Measurements from ENCODE around the gene SPOP.

Gene SPOP

DNA sequence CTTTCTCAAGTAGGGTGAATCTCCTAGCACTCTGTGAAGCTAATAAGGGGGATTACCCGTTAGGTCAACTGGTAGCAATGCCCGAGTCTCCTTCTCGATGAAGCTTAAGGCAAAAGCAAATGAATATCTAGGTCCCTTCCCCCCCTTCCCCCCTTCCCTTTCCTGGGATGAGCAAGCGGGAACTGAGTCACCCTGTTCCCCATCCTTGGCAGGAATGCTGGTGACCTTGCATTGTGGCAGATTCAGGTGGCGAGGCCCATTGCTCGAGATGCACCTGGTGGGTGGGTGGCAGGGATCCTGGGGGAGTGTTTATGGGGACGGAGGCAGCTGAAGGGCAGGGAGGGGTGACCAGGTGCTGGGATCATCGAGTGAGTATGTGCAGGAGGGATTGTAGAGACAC is 95.1 kb downstream of the SPOP start:
- DNase-seq, result no peak

- DNase-seq, result no peak
These were observed 95.7 kb downstream of the SPOP start for GRCh38 chr17:49582055-49582722.

GRCh38 chr17:49581648-49581998 is 96.3 kb downstream of the SPOP start:
- DNase-seq, result no peak

GRCh38 chr17:49580981-49581647 is 96.8 kb downstream of the SPOP start:
- no peak for DNase-seq

GRCh38 chr17:49580055-49580721 is 97.7 kb downstream of the SPOP start:
- no peak for DNase-seq

- DNase-seq, result no peak
These were observed 98.4 kb downstream of the SPOP start for GRCh38 chr17:49579522-49579921.

DNA sequence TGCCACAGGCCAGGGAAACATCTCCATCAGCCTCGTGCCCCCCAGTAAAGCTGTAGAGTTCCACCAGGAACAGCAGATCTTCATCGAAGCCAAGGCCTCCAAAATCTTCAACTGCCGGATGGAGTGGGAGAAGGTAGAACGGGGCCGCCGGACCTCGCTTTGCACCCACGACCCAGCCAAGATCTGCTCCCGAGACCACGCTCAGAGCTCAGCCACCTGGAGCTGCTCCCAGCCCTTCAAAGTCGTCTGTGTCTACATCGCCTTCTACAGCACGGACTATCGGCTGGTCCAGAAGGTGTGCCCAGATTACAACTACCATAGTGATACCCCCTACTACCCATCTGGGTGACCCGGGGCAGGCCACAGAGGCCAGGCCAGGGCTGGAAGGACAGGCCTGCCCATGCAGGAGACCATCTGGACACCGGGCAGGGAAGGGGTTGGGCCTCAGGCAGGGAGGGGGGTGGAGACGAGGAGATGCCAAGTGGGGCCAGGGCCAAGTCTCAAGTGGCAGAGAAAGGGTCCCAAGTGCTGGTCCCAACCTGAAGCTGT is 98.9 kb downstream of the SPOP start:
- no peak for DNase-seq

- no peak for DNase-seq
These were observed 99.5 kb downstream of the SPOP start for GRCh38 chr17:49578414-49578813.

DNA sequence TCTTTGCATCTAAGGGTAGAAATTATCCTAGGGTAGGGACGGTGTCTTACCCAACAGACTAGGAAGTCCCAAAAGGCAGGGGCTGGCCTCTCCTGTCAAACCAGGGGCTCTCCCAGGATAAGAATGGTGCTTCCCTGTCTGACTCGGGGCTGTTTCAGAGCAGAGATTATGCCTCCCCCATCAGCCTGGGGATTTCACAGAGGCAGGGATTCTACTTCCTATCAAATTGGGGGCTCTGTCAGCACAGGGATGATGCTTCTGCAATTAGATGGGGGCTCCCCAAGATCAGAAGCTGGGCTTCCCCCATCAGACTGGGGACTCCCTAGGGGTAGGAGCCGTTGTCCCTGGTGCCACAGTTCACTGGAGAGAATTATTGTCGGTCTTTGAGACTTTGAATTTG is 99.9 kb downstream of the SPOP start:
- DNase-seq, result no peak

GRCh38 chr17:49577650-49577934 is 100.3 kb downstream of the SPOP start:
- no peak for DNase-seq

- DNase-seq, result no peak
These were observed 100.8 kb downstream of the SPOP start for GRCh38 chr17:49576917-49577649.

GRCh38 chr17:49576088-49576916 is 101.6 kb downstream of the SPOP start:
- DNase-seq, result no peak

- peak; percentile 50 to 55 for DNase-seq
These were observed 102.2 kb downstream of the SPOP start, which contains the start of gene NXPH3 for GRCh38 chr17:49575679-49576087. TSS of gene NXPH3 (plus strand) at chr17:49575871. CDS start at chr17:49576220, 349 bp downstream.

DNA sequence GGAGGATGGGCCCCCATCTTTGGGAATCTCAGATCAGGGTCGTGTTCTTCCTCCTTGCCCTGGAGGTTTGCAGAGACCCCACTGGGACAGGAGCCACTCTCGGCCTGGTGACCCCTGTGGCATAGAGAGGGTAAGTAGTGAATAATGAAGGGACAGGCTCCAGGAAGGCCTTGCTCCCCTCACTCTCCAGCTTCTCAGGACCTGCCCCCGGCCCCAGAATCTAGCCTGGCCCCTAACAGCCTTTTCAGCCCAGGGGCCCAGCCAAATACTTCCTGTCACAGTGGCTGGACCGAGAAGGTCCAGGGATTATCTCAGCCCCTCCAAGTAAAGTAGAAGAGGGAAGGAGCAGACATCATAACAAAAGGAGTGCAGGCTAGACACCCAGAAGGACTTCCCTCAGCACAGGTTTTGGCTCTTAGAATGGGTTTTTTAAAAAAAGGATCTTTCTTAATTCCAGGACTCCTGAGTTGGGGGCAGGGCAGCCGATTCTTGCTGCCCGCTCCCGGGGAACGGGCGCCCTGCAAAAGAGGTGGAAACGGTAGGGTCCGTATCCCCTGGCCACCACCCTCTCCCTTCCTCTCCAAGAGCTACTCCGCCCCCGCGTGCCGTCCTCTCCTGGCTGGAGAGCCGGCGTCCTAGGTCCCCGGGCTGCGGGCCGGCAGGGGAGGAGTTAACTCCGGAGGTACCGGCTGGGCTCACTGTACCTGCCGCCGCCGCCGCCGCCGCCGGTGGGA is 102.8 kb downstream of the SPOP start:
- DNase-seq, result no peak

DNA sequence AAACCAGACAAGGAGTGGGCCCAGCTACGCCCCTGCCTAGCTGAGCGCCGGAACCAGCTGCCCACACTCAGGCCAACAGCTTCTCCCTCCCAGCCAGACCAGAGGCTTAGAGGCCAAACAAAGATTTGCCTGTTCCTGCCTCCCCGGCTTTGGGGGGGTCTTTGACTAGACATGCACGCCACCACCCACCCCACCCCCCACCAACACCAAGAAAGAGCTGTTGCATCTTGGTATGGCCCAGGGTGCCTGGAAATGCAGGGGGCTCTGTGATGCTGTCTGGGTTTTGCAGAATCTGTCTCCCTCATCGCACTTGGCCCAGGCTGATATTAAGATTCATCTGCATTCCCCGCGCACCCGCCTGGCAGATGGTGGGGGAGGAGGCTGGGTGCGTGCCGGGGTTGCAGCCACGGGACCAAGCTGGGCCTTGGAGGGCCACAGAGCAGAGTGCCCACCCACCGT is 103.5 kb downstream of the SPOP start:
- DNase-seq, result no peak

GRCh38 chr17:49573510-49574322 is 104.2 kb downstream of the SPOP start:
- DNase-seq, result no peak

GRCh38 chr17:49572806-49573420 is 105.0 kb downstream of the SPOP start:
- no peak for DNase-seq

DNA sequence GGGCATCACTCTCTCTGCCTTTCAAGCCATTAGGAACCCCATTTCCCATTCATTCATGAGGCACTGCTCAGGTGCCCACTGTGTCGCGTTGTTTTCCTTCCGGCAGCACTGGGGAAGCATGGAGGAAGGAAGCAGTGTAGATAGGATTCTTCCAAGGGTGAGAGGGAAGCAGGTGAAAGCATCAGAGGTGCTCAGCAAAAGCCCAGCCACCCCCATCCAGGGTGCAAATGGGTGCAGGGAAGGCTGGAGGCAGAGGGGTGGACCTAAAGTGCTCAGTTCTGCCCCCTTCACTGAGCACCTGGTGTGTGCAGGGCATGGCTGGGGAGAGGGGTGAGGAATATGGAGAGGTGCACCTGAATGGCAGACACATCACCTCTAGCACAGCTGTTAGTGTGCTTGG is 105.7 kb downstream of the SPOP start:
- DNase-seq, result no peak

- DNase-seq, result no peak
These were observed 106.1 kb downstream of the SPOP start for GRCh38 chr17:49571764-49572163.

GRCh38 chr17:49571283-49571682 is 106.6 kb downstream of the SPOP start:
- DNase-seq, result no peak
